Measurements from ENCODE around the gene PCDHGA1.

DNA sequence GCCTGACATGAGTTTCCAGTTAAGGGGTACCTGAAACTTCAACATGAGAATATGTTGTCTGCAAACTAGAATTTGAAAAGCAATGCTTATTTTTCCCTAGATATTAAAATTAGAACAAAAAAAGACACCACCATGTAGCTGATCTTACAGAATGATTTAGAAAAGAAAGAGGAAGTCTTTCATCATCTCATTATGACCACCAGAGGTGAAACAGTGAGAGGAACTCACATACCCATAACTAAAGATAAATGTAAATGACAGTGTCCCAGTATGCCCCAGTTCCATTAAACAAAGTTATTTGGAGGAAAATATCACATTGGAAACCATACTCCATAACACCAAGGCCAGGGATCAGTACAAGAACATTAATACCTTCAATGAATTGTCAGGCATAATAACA, 16.6 kb upstream of the PCDHGA1 start:
- TF ChIP-seq CTCF (IDR thresholded peaks at IDR 0.05) (no peak), POLR2A (IDR thresholded peaks at IDR 0.05) (no peak)

All from tibial nerve (tissue), 3 donors.